Measurements from ENCODE around the gene ING4.
"Not testable (repeated sequence)": the region's sequence is repeated elsewhere in the genome, so short reads cannot be mapped to it uniquely, and the experiment has no call there.

Gene ING4

GRCh38 chr12:6662906-6663742 is at the start of gene ING4:
Gene ING4 (minus strand): TSS chr12:6663119. CDS start chr12:6663101, 18 bp downstream.
- DNase-seq (ENCODE audit: low spot score) = peak; percentile 98

- no peak for DNase-seq (ENCODE audit: low spot score)
These were observed 46.1 kb upstream of the ING4 start for GRCh38 chr12:6708960-6709394.

- DNase-seq (ENCODE audit: low spot score) = not testable (repeated sequence)
These were observed 45.4 kb upstream of the ING4 start for GRCh38 chr12:6708351-6708750.

GRCh38 chr12:6703631-6704030 is 40.7 kb upstream of the ING4 start:
- no peak for DNase-seq (ENCODE audit: low spot score)

GRCh38 chr12:6701078-6701768 is 38.3 kb upstream of the ING4 start:
- no peak for DNase-seq (ENCODE audit: low spot score)

- DNase-seq (ENCODE audit: low spot score) = peak; percentile 26
These were observed 37.7 kb upstream of the ING4 start, which contains the start of gene PIANP for GRCh38 chr12:6700646-6701051. Gene PIANP (minus strand): TSS chr12:6700815. CDS start chr12:6698061, 2,754 bp downstream.

GRCh38 chr12:6699989-6700645 is 37.2 kb upstream of the ING4 start:
- no peak for DNase-seq (ENCODE audit: low spot score)

- DNase-seq (ENCODE audit: low spot score) = no peak
These were observed 36.5 kb upstream of the ING4 start for GRCh38 chr12:6699259-6699988.

- no peak for DNase-seq (ENCODE audit: low spot score)
These were observed 35.6 kb upstream of the ING4 start for GRCh38 chr12:6698352-6699046.

GRCh38 chr12:6697584-6698351 is 34.8 kb upstream of the ING4 start:
- peak; percentile 13 for DNase-seq (ENCODE audit: low spot score)

- no peak for DNase-seq (ENCODE audit: low spot score)
These were observed 34.0 kb upstream of the ING4 start for GRCh38 chr12:6696690-6697583.

GRCh38 chr12:6695313-6696045 is 32.6 kb upstream of the ING4 start:
- DNase-seq (ENCODE audit: low spot score) = no peak

- no peak for DNase-seq (ENCODE audit: low spot score)
These were observed 31.8 kb upstream of the ING4 start for GRCh38 chr12:6694701-6695100.

GRCh38 chr12:6693832-6694355 is 31.0 kb upstream of the ING4 start:
- DNase-seq (ENCODE audit: low spot score) = no peak

- no peak for DNase-seq (ENCODE audit: low spot score)
These were observed 30.0 kb upstream of the ING4 start for GRCh38 chr12:6692888-6693287.

GRCh38 chr12:6691473-6691872 is 28.6 kb upstream of the ING4 start:
- DNase-seq (ENCODE audit: low spot score) = no peak

- DNase-seq (ENCODE audit: low spot score) = peak; percentile 98
These were observed 26.3 kb upstream of the ING4 start, which contains the start of gene ZNF384 for GRCh38 chr12:6688999-6689882. Gene ZNF384 (minus strand): TSS chr12:6689375. CDS start chr12:6679520, 9,855 bp downstream.
